ENCODE measurements around the gene CHN2.

DNA sequence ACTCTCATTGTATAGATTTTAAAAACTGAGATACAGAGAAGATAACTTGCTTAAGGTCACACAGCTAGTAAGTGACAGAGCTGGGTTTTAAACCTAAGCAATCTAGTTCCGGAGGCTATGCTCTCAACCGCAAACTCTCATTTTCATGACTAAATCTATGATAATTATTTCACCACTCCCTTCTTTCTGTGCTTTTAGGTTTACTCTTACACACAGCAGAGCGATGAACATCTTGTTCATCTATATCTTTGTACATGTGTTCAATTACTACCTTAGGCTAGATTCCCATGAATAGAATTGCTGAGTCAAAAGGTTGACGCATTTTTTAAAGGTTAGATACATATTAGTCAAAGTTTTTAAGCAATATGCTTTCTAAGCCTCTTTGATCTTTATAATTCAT lies 154.8 kb downstream of the CHN2 start:
- TF ChIP-seq EZH2phosphoT487 (IDR thresholded peaks at IDR 0.05; ENCODE audit: borderline replicate concordance, low read length) (no peak), CTCF (conservative IDR thresholded peaks at IDR 0.05; ENCODE audit: low read depth, low read length) (no peak), EZH2 (IDR thresholded peaks at IDR 0.05; ENCODE audit: low read length, unreplicated experiment) (no peak)
